Peyer's patch (tissue), 4 donors: ENCODE results near the gene TMED6. TPM values are rescaled to one million over a fixed set of nuclear protein-coding genes. Genes with fewer than 3 reads are reported as not detected.
A peak's percentile ranks its signal among the peaks of the same experiment; 100 is the strongest.

ENCODE experiments used
- DNase-seq, 3 donors: peaks; one replicate each; pipeline ENCODE4 v3.0.0-alpha.2; 2017 to 2019
- H3K27ac ChIP-seq, 4 donors: fragments of 200-600 bp; sonication (generic); one replicate each; pipeline ENCODE4 v1.5.1; 2016 to 2019
- H3K27me3 ChIP-seq, 2 donors: fragments of 200-600 bp; sonication (generic); one replicate each; pipeline ENCODE4 v1.5.1; 2019
- H3K36me3 ChIP-seq, 3 donors: fragments of 200-600 bp; sonication (generic); one replicate each; pipeline ENCODE4 v1.5.1; 2016 to 2019
- H3K4me1 ChIP-seq, 4 donors: fragments of 200-600 bp; sonication (generic); one replicate each; pipeline ENCODE4 v1.5.1; 2016 to 2019
- H3K4me3 ChIP-seq, 4 donors: fragments of 200-600 bp; sonication (generic); 1 replicate in 3 of 4; 2 replicates in 1 of 4; pipeline ENCODE4 v1.5.1; 2016 to 2019; ENCODE audit warnings: mild to moderate bottlenecking in 1 of 4
- H3K9me3 ChIP-seq, 4 donors: fragments of 200-600 bp; sonication (generic); one replicate each; pipeline ENCODE4 v1.5.1; 2016 to 2019; ENCODE audit warnings: mild to moderate bottlenecking in 1 of 4
- POLR2A ChIP-seq, 2 donors: fragments of 450-650 bp; IDR thresholded peaks; one replicate each; pipeline ENCODE4 v1.5.1; 2017; ENCODE audit warnings: antibody characterized with exemption in 2 of 2, mild to moderate bottlenecking in 2 of 2, moderate library complexity in 2 of 2
- total RNA-seq, 4 donors: library from RNA; depleted of rRNA; stranded (reverse); fragments of >200 nt; gene quantifications; one replicate each; pipeline ENCODE4 v1.1.0, GENCODE V29; 2016
- TF ChIP-seq, protein P1 (sequence below), 6 experiments: fragments of 450-650 bp in 4 of 6; fragments of 200-600 bp in 2 of 6; sonication (generic) in 1 of 6; IDR thresholded peaks; one replicate each; pipeline ENCODE4 v1.5.1; 2017 to 2019; ENCODE audit warnings: antibody characterized with exemption in 6 of 6, mild to moderate bottlenecking in 3 of 6, moderate library complexity in 1 of 6

TMED6 gene
- total RNA-seq, 4 donors from 2014 or later: 4.3 to 9.9 (median 6.6) TPM

DNA sequence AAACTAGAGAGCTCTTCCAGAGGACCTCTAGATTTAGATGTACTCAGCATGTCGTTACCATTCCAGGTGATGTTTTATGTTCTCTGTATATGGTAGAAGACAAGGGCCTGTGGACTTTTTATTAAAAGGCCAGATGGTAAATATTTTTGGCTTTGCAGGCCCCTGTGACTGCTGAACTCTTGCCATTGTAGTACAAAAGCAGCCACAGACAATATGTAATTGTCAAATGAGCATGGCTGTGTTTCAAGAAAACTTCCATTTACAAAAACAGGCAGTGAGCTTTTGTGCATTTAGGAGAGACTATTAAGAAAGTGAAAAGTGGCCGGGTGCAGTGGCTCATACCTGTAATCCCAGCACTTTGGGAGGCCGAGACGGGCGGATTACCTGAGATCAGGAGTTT lies 7.4 kb downstream of the TMED6 start:
- Histone ChIP-seq H3K27me3 (no peaks in the 10 kb centered on the region), H3K9me3 (no peaks in the 10 kb centered on the region), H3K36me3 (peaks cover 0 to 21% (median 0%) of the 10 kb centered on the region in 3 donors), H3K27ac (no peak overlapping the region), H3K4me3 (no peak overlapping the region), H3K4me1 (peaks cover 0 to 24% (median 8%) of the 10 kb centered on the region in 4 donors)
- DNase-seq: no peak
- TF ChIP-seq, protein P1, sequence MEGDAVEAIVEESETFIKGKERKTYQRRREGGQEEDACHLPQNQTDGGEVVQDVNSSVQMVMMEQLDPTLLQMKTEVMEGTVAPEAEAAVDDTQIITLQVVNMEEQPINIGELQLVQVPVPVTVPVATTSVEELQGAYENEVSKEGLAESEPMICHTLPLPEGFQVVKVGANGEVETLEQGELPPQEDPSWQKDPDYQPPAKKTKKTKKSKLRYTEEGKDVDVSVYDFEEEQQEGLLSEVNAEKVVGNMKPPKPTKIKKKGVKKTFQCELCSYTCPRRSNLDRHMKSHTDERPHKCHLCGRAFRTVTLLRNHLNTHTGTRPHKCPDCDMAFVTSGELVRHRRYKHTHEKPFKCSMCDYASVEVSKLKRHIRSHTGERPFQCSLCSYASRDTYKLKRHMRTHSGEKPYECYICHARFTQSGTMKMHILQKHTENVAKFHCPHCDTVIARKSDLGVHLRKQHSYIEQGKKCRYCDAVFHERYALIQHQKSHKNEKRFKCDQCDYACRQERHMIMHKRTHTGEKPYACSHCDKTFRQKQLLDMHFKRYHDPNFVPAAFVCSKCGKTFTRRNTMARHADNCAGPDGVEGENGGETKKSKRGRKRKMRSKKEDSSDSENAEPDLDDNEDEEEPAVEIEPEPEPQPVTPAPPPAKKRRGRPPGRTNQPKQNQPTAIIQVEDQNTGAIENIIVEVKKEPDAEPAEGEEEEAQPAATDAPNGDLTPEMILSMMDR (IDR thresholded peaks at IDR 0.05): no peak
- TF ChIP-seq POLR2A (IDR thresholded peaks at IDR 0.05): no peak

DNA sequence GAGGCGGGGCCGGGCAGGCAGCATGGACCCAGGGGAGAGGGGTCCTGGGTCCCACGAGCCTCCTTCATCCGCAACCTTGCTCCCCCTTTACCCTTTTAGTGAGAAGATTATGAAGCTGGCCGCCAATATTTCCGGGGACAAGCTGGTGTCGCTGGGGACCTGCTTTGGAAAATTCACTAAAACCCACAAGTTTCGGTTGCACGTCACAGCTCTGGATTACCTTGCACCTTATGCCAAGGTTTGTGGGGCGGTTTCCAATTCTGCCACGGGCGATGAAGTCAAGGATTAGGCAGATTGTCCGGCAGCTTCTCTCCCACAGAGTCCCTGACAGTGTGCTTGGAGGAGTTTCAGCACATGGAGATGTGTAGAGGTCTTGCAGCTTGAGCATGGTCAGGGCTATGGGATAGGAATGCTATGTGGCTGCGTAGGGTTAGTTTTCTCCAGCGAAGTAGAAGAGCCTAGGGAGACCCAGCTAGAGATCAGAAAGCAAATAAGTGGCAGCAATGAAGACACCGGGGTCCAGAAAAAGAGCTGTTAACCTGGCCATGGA lies 11.4 kb downstream of the TMED6 start:
- peak overlapping the region; percentile 84 to 97 (median 92) for H3K27ac ChIP-seq
- peak overlapping the region; percentile 78 to 93 (median 85) for H3K4me3 ChIP-seq
- no peaks in the 10 kb centered on the region for H3K9me3 ChIP-seq
- DNase-seq: no peak
- TF ChIP-seq, protein P1 (IDR thresholded peaks at IDR 0.05): no peak
- TF ChIP-seq POLR2A (IDR thresholded peaks at IDR 0.05): no peak
- H3K27me3 ChIP-seq: no peaks in the 10 kb centered on the region
- H3K4me1 ChIP-seq: peaks cover 6 to 37% (median 12%) of the 10 kb centered on the region in 4 donors
- peaks cover 0 to 36% (median 0%) of the 10 kb centered on the region in 3 donors for H3K36me3 ChIP-seq

DNA sequence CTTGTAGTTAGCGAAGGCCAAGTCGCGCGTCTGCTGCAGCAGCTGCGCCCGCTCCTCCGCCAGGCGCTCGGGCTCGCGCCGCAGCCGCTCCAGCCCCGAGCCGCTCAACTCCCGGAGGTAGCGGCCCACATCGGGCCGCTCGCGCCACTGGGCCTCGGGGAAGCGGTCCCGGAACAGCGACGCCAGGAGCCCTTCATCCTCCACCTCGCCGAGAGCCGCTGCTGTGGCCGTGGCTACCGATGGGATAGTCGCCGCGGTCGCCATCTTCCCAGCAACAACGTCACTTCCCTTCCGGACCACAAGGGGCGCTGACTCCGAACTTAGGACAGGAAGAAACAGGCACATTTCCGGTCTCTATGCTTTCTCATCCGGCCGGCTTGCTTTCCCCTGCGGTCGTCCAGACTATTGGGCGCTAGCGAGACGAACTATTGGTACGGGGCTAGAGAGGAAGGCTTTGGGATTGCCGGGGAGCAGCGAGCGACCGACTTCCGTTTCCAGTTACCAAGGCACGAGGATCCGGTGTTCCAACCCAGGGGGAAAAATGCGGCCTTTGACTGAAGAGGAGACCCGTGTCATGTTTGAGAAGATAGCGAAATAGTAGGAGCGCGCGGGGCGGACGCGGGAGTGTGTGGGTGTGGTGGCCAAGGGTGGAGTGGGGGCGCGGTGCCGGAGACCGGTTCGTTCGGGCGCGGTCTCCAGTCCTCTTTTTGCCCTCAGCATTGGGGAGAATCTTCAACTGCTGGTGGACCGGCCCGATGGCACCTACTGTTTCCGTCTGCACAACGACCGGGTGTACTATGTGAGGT lies 12.1 kb downstream of the TMED6 start, which contains the start of the genes COG8 and NIP7:
Gene COG8, minus strand, starts transcription at position 276 of the 806 bp plus-strand sequence. Its CDS starts 12 bp downstream, at position 264.
Gene NIP7, plus strand, starts transcription at position 484 of the 806 bp plus-strand sequence. Its CDS starts 58 bp downstream, at position 542.
- peak within 1 kb of the TSS; percentile 84 to 97 (median 92) for H3K27ac ChIP-seq
- peaks cover 6 to 37% (median 12%) of the 10 kb centered on the region in 4 donors for H3K4me1 ChIP-seq
- peak; percentile 94 to 98 (median 95) for DNase-seq
- H3K4me3 ChIP-seq: peak within 1 kb of the TSS; percentile 78 to 93 (median 85)
- TF ChIP-seq, protein P1 (IDR thresholded peaks at IDR 0.05): peak; percentile 86 to 94 (median 90)
- TF ChIP-seq POLR2A (IDR thresholded peaks at IDR 0.05): peak in 1 of 2 donors; percentile 44
- peaks cover 0 to 43% (median 0%) of the 10 kb centered on the region in 3 donors for H3K36me3 ChIP-seq
- no peaks in the 10 kb centered on the region for H3K27me3 ChIP-seq
- no peaks in the 10 kb centered on the region for H3K9me3 ChIP-seq

DNA sequence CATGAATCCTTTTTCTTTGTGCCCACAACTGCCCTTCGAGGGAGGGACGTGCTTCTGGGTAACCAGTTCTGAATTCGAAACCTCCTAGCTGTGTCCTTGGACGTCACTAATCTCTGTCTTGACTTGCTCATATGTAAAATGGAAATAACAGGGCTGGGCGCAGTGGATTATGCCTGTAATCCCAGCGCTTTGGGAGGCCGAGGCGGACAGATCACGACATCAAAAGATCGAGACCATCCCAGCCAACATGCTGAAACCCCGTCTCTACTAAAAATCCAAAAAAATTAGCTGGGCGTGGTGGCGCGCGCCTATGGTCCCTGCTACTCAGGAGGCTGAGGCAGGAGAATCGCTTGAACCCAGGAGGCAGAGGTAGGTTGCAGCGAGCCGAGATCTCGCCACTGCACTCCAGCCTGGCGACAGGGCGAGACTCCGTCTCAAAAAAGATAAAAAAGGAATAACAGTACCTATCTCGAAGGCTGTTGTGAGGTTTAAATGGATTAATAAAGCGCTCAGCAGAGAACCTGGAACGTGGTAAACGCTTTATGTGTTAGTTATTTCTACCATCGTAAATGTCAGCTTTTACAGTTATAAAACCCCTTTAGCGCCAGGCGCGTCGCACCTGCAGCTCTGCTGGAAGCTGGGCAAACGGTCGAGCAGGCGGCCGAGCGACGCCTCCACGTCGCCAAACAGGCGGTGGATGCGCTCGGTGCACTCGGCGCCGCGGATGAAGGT lies 12.9 kb downstream of the TMED6 start:
- H3K27ac ChIP-seq: peak overlapping the region; percentile 84 to 97 (median 92)
- peaks cover 6 to 37% (median 12%) of the 10 kb centered on the region in 4 donors for H3K4me1 ChIP-seq
- no peaks in the 10 kb centered on the region for H3K9me3 ChIP-seq
- no peak for DNase-seq
- TF ChIP-seq, protein P1 (IDR thresholded peaks at IDR 0.05): no peak
- no peak for TF ChIP-seq POLR2A (IDR thresholded peaks at IDR 0.05)
- H3K36me3 ChIP-seq: peaks cover 0 to 51% (median 0%) of the 10 kb centered on the region in 3 donors
- peak overlapping the region; percentile 78 to 93 (median 85) for H3K4me3 ChIP-seq
- H3K27me3 ChIP-seq: no peaks in the 10 kb centered on the region

DNA sequence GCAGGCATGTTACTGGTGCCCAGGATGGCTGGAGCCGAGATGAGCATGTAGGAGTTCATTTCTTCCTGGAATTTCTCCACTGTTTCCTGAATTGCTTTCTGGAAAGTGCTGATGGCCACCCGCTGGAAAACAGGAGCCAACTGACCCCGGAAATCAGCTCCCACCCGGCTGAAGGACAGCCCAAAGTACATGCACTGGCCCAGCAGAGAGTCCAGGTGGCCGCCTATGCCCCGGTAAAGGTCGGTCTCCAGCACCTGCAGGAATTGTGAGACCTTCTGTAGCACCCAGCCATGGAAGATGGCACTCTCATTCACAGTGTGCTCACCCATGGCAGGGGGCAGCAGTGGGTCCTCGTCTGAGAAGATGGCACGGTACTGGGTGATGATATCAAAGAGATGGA lies 16.9 kb downstream of the TMED6 start:
- H3K9me3 ChIP-seq: no peaks in the 10 kb centered on the region
- no peak overlapping the region for H3K27ac ChIP-seq
- DNase-seq: no peak
- H3K36me3 ChIP-seq: peaks cover 0 to 52% (median 0%) of the 10 kb centered on the region in 3 donors
- H3K27me3 ChIP-seq: no peaks in the 10 kb centered on the region
- TF ChIP-seq, protein P1 (IDR thresholded peaks at IDR 0.05): no peak
- no peak for TF ChIP-seq POLR2A (IDR thresholded peaks at IDR 0.05)
- H3K4me3 ChIP-seq: no peak overlapping the region
- peaks cover 0 to 14% (median 8%) of the 10 kb centered on the region in 4 donors for H3K4me1 ChIP-seq
